HUES48 (cell line): ENCODE measurements around the gene ACSL3.

Source experiments
- H3K27ac ChIP-seq: one replicate; pipeline ENCODE4 v1.7.0; 2013; ENCODE audit warnings: low read depth, low read length, inconsistent platforms
- H3K27me3 ChIP-seq: 2 replicates; pipeline ENCODE4 v1.6.1; 2013; ENCODE audit warnings: mild to moderate bottlenecking, low read length; ENCODE audit not compliant: control insufficient read depth, insufficient read depth
- H3K36me3 ChIP-seq: 2 replicates; pipeline ENCODE4 v1.6.1; 2013; ENCODE audit warnings: low read length; ENCODE audit not compliant: control insufficient read depth, insufficient read depth
- H3K4me1 ChIP-seq: 2 replicates; pipeline ENCODE4 v1.6.1; 2013; ENCODE audit warnings: mild to moderate bottlenecking, low read length; ENCODE audit not compliant: control insufficient read depth, insufficient read depth
- H3K4me3 ChIP-seq: 2 replicates; pipeline ENCODE4 v1.5.1; 2013; ENCODE audit warnings: mild to moderate bottlenecking, low read depth, low read length
- H3K9ac ChIP-seq: 2 replicates; pipeline ENCODE4 v1.6.1; 2013; ENCODE audit warnings: mild to moderate bottlenecking, low read depth, low read length, moderate library complexity
- H3K9me3 ChIP-seq: 2 replicates; pipeline ENCODE4 v1.6.1; 2013; ENCODE audit warnings: low read length; ENCODE audit not compliant: control insufficient read depth, insufficient read depth

The ACSL3 gene

GRCh38 chr2:222963641-222964040, 102.8 kb downstream of the ACSL3 start:
- H3K36me3 ChIP-seq = no peaks in the 10 kb centered on the region
- no peaks in the 10 kb centered on the region for H3K9me3 ChIP-seq
- H3K4me1 ChIP-seq = peaks cover 15% of the 10 kb centered on the region
- no peak overlapping the region for H3K27ac ChIP-seq
- no peak overlapping the region for H3K9ac ChIP-seq
- no peaks in the 10 kb centered on the region for H3K27me3 ChIP-seq
- no peak overlapping the region for H3K4me3 ChIP-seq

DNA sequence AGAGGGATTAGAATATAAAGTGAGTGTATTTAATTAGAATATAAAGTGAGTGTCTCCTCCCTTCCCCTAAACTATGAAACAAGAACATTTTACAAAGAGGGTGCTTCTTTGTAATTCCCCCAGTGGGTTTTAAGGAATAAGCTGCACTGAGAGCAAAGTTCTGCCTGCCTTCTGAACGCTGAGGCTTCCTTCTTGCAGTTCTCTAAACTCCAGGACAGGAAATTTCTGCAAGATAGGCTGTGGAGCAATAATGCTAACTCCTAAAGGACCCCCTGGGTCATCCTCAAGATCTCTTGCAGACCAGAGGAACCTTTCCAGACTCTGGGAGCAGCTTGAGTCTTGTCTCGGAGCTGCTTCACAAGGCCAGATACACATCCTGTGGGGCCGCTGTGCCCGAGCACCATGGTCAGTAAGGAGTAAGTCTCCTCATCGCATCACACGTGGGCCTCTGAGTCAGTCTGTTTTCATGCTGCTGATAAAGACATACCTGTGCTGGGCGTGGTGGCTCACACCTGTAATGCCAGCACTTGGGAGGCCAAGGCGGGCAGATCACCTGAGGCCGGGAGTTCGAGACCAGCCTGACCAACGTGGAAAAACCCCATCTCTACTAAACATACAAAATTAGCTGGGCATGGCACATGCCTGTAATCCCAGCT, 103.7 kb downstream of the ACSL3 start:
- H3K4me3 ChIP-seq = no peak overlapping the region
- H3K9ac ChIP-seq = no peak overlapping the region
- peaks cover 7% of the 10 kb centered on the region; the same call in 1 of the 2 replicates for H3K4me1 ChIP-seq
- no peaks in the 10 kb centered on the region for H3K27me3 ChIP-seq
- no peaks in the 10 kb centered on the region for H3K9me3 ChIP-seq
- no peaks in the 10 kb centered on the region for H3K36me3 ChIP-seq
- no peak overlapping the region for H3K27ac ChIP-seq

DNA sequence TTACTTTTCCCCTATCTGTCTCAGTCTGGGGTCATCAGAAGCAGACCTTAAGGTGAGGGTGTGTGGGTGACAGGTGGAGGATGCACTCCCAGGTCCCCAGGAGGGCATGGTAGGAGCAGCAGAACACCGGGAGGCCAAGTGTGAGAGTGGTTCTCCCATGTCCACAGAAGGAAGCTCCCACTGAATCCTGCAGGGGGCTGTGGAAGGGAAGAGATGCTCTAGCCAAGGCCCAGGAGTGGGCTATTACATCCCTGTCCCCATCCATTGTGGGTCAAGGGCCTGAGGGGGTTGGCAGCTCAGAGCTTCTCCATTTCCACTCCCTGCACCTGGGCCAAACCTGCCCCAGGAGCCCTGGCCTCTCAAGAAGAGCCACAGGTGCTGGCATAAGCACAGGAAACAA, 104.7 kb downstream of the ACSL3 start:
- Histone ChIP-seq H3K4me3 (no peak overlapping the region), H3K9me3 (no peaks in the 10 kb centered on the region), H3K36me3 (no peaks in the 10 kb centered on the region), H3K9ac (no peak overlapping the region), H3K4me1 (no peaks in the 10 kb centered on the region), H3K27ac (no peak overlapping the region), H3K27me3 (no peaks in the 10 kb centered on the region)

GRCh38 chr2:222968550-222969155, 107.8 kb downstream of the ACSL3 start:
- H3K9ac ChIP-seq = no peak overlapping the region
- no peak overlapping the region for H3K4me3 ChIP-seq
- H3K4me1 ChIP-seq = no peaks in the 10 kb centered on the region
- H3K27me3 ChIP-seq = no peaks in the 10 kb centered on the region
- no peaks in the 10 kb centered on the region for H3K9me3 ChIP-seq
- no peaks in the 10 kb centered on the region for H3K36me3 ChIP-seq
- H3K27ac ChIP-seq = no peak overlapping the region

GRCh38 chr2:222969491-222969890, 108.7 kb downstream of the ACSL3 start:
- Histone ChIP-seq H3K4me3 (no peak overlapping the region), H3K4me1 (no peaks in the 10 kb centered on the region), H3K36me3 (no peaks in the 10 kb centered on the region), H3K27ac (no peak overlapping the region), H3K9ac (no peak overlapping the region), H3K9me3 (no peaks in the 10 kb centered on the region), H3K27me3 (no peaks in the 10 kb centered on the region)

GRCh38 chr2:222972420-222972819, 111.6 kb downstream of the ACSL3 start:
- Histone ChIP-seq H3K9ac (no peak overlapping the region), H3K9me3 (no peaks in the 10 kb centered on the region), H3K27ac (no peak overlapping the region), H3K4me3 (no peak overlapping the region), H3K4me1 (no peaks in the 10 kb centered on the region), H3K36me3 (no peaks in the 10 kb centered on the region), H3K27me3 (no peaks in the 10 kb centered on the region)

DNA sequence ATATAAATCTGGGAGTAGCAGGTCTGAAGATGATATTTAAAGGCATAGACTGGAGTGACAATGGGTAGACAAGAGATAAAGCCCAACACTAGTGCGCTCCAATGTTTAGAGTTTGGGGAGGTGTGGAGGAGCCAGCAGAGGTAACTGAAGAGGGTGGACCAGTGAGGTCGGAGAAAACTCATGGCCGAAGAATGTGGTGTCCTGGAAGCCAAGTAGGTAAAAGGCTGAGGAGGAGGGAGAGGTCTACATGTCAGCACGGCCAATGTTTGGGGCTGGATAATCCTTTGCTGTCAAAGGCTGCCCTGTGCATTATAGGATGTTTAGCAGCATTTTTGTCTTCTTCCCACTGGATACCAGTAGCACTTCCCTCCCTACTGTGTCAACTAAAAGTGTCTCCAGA, 112.4 kb downstream of the ACSL3 start:
- Histone ChIP-seq H3K9me3 (no peaks in the 10 kb centered on the region), H3K4me1 (no peaks in the 10 kb centered on the region), H3K27ac (no peak overlapping the region), H3K36me3 (no peaks in the 10 kb centered on the region), H3K9ac (no peak overlapping the region), H3K27me3 (no peaks in the 10 kb centered on the region), H3K4me3 (no peak overlapping the region)

- H3K9me3 ChIP-seq = no peaks in the 10 kb centered on the region
- H3K27me3 ChIP-seq = no peaks in the 10 kb centered on the region
- H3K9ac ChIP-seq = no peak overlapping the region
- H3K4me1 ChIP-seq = peaks cover 4% of the 10 kb centered on the region; the same call in 1 of the 2 replicates
- H3K4me3 ChIP-seq = no peak overlapping the region
- H3K27ac ChIP-seq = no peak overlapping the region
- H3K36me3 ChIP-seq = no peaks in the 10 kb centered on the region
Observed at GRCh38 chr2:222973733-222974132, 112.9 kb downstream of the ACSL3 start.

- Histone ChIP-seq H3K9me3 (no peaks in the 10 kb centered on the region), H3K27ac (no peak overlapping the region), H3K27me3 (no peaks in the 10 kb centered on the region), H3K9ac (no peak overlapping the region), H3K4me1 (peaks cover 4% of the 10 kb centered on the region; the same call in 1 of the 2 replicates), H3K36me3 (no peaks in the 10 kb centered on the region), H3K4me3 (no peak overlapping the region)
Observed at GRCh38 chr2:222976521-222977061, 115.8 kb downstream of the ACSL3 start.

DNA sequence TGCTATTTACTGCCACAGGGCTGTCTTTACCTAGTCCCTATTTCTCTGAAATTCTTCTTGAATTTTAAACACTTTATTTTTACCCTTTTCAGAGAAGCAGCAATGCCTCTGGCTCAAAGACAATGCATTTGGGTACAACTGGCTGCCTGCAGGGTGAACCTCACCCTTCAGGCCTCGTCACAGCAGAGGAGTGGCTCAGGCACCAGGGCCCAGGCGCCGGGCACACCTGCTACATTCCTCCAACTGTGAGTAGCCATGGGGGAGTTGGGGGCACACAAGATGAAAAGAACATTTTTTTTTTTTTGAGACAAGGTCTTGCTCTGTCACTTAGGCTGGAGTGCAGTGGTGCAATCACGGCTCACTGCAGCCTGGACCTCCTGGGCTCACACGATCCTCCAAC, 116.3 kb downstream of the ACSL3 start:
- H3K36me3 ChIP-seq = no peaks in the 10 kb centered on the region
- no peaks in the 10 kb centered on the region for H3K9me3 ChIP-seq
- no peak overlapping the region for H3K4me3 ChIP-seq
- no peak overlapping the region for H3K27ac ChIP-seq
- no peak overlapping the region for H3K9ac ChIP-seq
- H3K4me1 ChIP-seq = peaks cover 5% of the 10 kb centered on the region; the same call in 1 of the 2 replicates
- no peaks in the 10 kb centered on the region for H3K27me3 ChIP-seq

GRCh38 chr2:222978850-222979249, 118.0 kb downstream of the ACSL3 start:
- Histone ChIP-seq H3K9ac (no peak overlapping the region), H3K27ac (no peak overlapping the region), H3K36me3 (no peaks in the 10 kb centered on the region), H3K4me1 (peaks cover 10% of the 10 kb centered on the region; the same call in 1 of the 2 replicates), H3K4me3 (no peak overlapping the region), H3K27me3 (no peaks in the 10 kb centered on the region), H3K9me3 (peaks cover 7% of the 10 kb centered on the region; the same call in 1 of the 2 replicates)
